Heart left ventricle (tissue), 16 donors: ENCODE data around the gene ZC3HAV1. TPM values are rescaled to one million over a fixed set of nuclear protein-coding genes. Genes with fewer than 3 reads are reported as not detected.

ENCODE experiments used
- ATAC-seq, 4 donors: fragments of 200-7000 bp; cut with Tn5 transposase; one replicate each; pipeline ENCODE4 v1.9.1; 2020 to 2022; ENCODE audit warnings: moderate library complexity in 4 of 4, mild to moderate bottlenecking in 3 of 4, moderate number of reproducible peaks in 1 of 4
- DNase-seq, 5 donors: peaks; one replicate each; pipeline ENCODE4 v3.0.0-alpha.2; 2020
- H3K27ac ChIP-seq, 12 donors: fragments of 200-600 bp; sonication (generic) in 4 of 12; one replicate each; pipeline versions ENCODE4 v1.5.0 to v1.8.0; 2016 to 2022; ENCODE audit warnings: mild to moderate bottlenecking in 2 of 12
- H3K27me3 ChIP-seq, 9 donors: fragments of 200-600 bp; sonication (generic) in 2 of 9; one replicate each; pipeline versions ENCODE4 v1.5.1 to v1.8.0; 2016 to 2022; ENCODE audit warnings: mild to moderate bottlenecking in 3 of 9
- H3K36me3 ChIP-seq, 9 donors: fragments of 200-600 bp; sonication (generic) in 2 of 9; one replicate each; pipeline versions ENCODE4 v1.5.0 to v1.8.0; 2018 to 2022; ENCODE audit warnings: mild to moderate bottlenecking in 2 of 9
- H3K4me1 ChIP-seq, 12 donors: fragments of 200-600 bp; sonication (generic) in 4 of 12; one replicate each; pipeline versions ENCODE4 v1.5.0 to v1.8.0; 2016 to 2022; ENCODE audit warnings: mild to moderate bottlenecking in 3 of 12
- H3K4me3 ChIP-seq, 12 donors: fragments of 200-600 bp; sonication (generic) in 4 of 12; one replicate each; pipeline versions ENCODE4 v1.5.0 to v1.8.0; 2017 to 2022; ENCODE audit warnings: mild to moderate bottlenecking in 9 of 12, moderate library complexity in 4 of 12
- H3K9me3 ChIP-seq, 12 donors: fragments of 200-600 bp; sonication (generic) in 4 of 12; one replicate each; pipeline versions ENCODE4 v1.5.0 to v1.8.0; 2016 to 2022; ENCODE audit warnings: mild to moderate bottlenecking in 1 of 12
- CTCF ChIP-seq, 12 donors: fragments of 200-600 bp; sonication (generic) in 4 of 12; IDR thresholded peaks; one replicate each; pipeline versions ENCODE4 v1.5.0 to v1.8.0; 2018 to 2022; ENCODE audit warnings: antibody characterized with exemption in 12 of 12, mild to moderate bottlenecking in 5 of 12
- POLR2A ChIP-seq, 2 donors: fragments of 450-650 bp; IDR thresholded peaks; one replicate each; pipeline ENCODE4 v1.6.1; 2017; ENCODE audit warnings: antibody characterized with exemption in 2 of 2, mild to moderate bottlenecking in 2 of 2, moderate library complexity in 2 of 2
- WGBS, 4 donors: extraction: QIAGEN DNeasy Blood & Tissue Kit in 2 of 4; methylation state at CpG; one replicate each; pipeline versions ENCODE4 v1.1.5 to v1.1.7; 2013 to 2018; 5-methylcytosine and 5-hydroxymethylcytosine counted together
- intact Hi-C, 10 donors: fragments of 100-400 bp; cut with DNase I; formaldehyde crosslinking; loops; one replicate each; pipeline versions ENCODE4 v1.11.1 to v1.14.2; 2022
- polyA plus RNA-seq, 2 donors: library from polyadenylated mRNA; stranded (reverse); fragments of 200-250 nt; gene quantifications; one replicate each; pipeline ENCODE4 v1.2.3, GENCODE V29; 2013
- total RNA-seq, 9 donors: library from RNA; depleted of rRNA in 2 of 9; stranded (reverse); fragments of >200 nt in 2 of 9; fragmentation: NEBNext Ultra II Directional in 3 of 9; extraction: Animal tissue kit (Norgen Biotek cat#: 25700) in 3 of 9; gene quantifications; one replicate each; pipeline versions ENCODE4 v1.1.0 to v1.2.4, GENCODE V29; 2016 to 2023
- donor health status: ischemic (EF 13 %, LVEDD 7.1; RV severe dilation, severe dysfunction).
- donor health status: healthy with polysubstance abuse.
- donor health status: DM: no; HTN: yes; CAD: no.
- donor health status: DM: no; HTN: no; CAD: no.
- donor health status: ischemic (EF 25% LVEDD 6.9; RV normal size, moderate dysfunction).
- donor health status: ischemic (EF 25% LVEDD 5.7; RV mildly dilated, moderate dysfunction).
- donor health status: healthy.
- donor health status: DM: yes; HTN: yes; CAD: no.
- donor health status: ischemic (EF 35%, LVEDD 5.7; RV mildly dilated, moderate dysfunction).
- donor health status: nonischemic (EF 11% LVEDD 7.7; RV severe dilation, severe dysfunction).
- donor health status: DM: yes; HTN: yes; CAD: no.
- donor health status: PGD.
- donor health status: ischemic (EF 29% LVEDD 5.4; RV normal size, mild dysfunction).
- donor health status: nonischemic (EF 23%, LVEDD 6.1; RV moderate dilation, normal function).

Gene ZC3HAV1
- total and polyA plus RNA-seq, 11 donors: 2.8 to 31.9 (median 7.1) TPM

GRCh38 chr7:139092090-139092796, 17.3 kb downstream of the ZC3HAV1 start:
- Histone ChIP-seq H3K9me3 (no peaks in the 10 kb centered on the region), H3K4me1 (peaks cover 0 to 69% (median 27%) of the 10 kb centered on the region in 12 donors), H3K36me3 (peaks cover 0 to 40% (median 22%) of the 10 kb centered on the region in 9 donors), H3K27me3 (no peaks in the 10 kb centered on the region), H3K27ac (peak overlapping the region in 1 of 12 donors; percentile 66), H3K4me3 (no peak overlapping the region)
- no peak for DNase-seq
- 69 to 74% (median 73%) methylated on average over 9 of the region's 9 CpGs for WGBS, 4 donors
- no peak for TF ChIP-seq CTCF (IDR thresholded peaks at IDR 0.05)
- TF ChIP-seq POLR2A (IDR thresholded peaks at IDR 0.05): no peak
- no peak for ATAC-seq
- intact Hi-C loops: no loop called here

- no peaks in the 10 kb centered on the region for H3K27me3 ChIP-seq
- DNase-seq (no peak), ATAC-seq (no peak)
- intact Hi-C loops: no loop called here
- H3K9me3 ChIP-seq: no peaks in the 10 kb centered on the region
- H3K4me3 ChIP-seq: peak overlapping the region in 1 of 12 donors; percentile 32
- TF ChIP-seq POLR2A (IDR thresholded peaks at IDR 0.05) (no peak), CTCF (IDR thresholded peaks at IDR 0.05) (no peak)
- H3K36me3 ChIP-seq: peaks cover 0 to 42% (median 28%) of the 10 kb centered on the region in 9 donors
- WGBS, 4 donors: 87 to 91% (median 89%) methylated on average over 15 of the region's 15 CpGs
- H3K4me1 ChIP-seq: peaks cover 0 to 65% (median 27%) of the 10 kb centered on the region in 12 donors
- H3K27ac ChIP-seq: peak overlapping the region in 8 of 12 donors; percentile 1 to 66 (median 42)
Measured at GRCh38 chr7:139091677-139091996, 17.9 kb downstream of the ZC3HAV1 start.

- no peak for ATAC-seq
- TF ChIP-seq POLR2A (IDR thresholded peaks at IDR 0.05) (no peak), CTCF (IDR thresholded peaks at IDR 0.05) (no peak)
- Histone ChIP-seq H3K4me3 (no peak overlapping the region), H3K27me3 (no peaks in the 10 kb centered on the region), H3K9me3 (no peaks in the 10 kb centered on the region), H3K4me1 (peaks cover 0 to 42% (median 16%) of the 10 kb centered on the region in 12 donors), H3K27ac (no peak overlapping the region), H3K36me3 (peaks cover 0 to 56% (median 51%) of the 10 kb centered on the region in 9 donors)
- no peak for DNase-seq
- intact Hi-C loops: no loop called here
- WGBS, 4 donors: 95 to 98% (median 96%) methylated on average over 2 of the region's 2 CpGs
Measured at GRCh38 chr7:139089118-139089517, 20.4 kb downstream of the ZC3HAV1 start.

- intact Hi-C loops: no loop called here
- no peak for DNase-seq
- Histone ChIP-seq H3K36me3 (peaks cover 0 to 65% (median 59%) of the 10 kb centered on the region in 9 donors), H3K27ac (no peak overlapping the region), H3K4me1 (peaks cover 0 to 39% (median 12%) of the 10 kb centered on the region in 12 donors), H3K9me3 (no peaks in the 10 kb centered on the region), H3K4me3 (no peak overlapping the region), H3K27me3 (no peaks in the 10 kb centered on the region)
- TF ChIP-seq CTCF (IDR thresholded peaks at IDR 0.05) (no peak), POLR2A (IDR thresholded peaks at IDR 0.05) (no peak)
- WGBS, 4 donors: 91 to 96% (median 92%) methylated on average over 2 of the region's 2 CpGs
- ATAC-seq: no peak
Measured at GRCh38 chr7:139088268-139088667, 21.3 kb downstream of the ZC3HAV1 start.
